ENCODE measurements around the gene TCIRG1.
"Not testable (repeated sequence)": the region's sequence is repeated elsewhere in the genome, so short reads cannot be mapped to it uniquely, and the experiment has no call there.

The TCIRG1 gene, protein sequence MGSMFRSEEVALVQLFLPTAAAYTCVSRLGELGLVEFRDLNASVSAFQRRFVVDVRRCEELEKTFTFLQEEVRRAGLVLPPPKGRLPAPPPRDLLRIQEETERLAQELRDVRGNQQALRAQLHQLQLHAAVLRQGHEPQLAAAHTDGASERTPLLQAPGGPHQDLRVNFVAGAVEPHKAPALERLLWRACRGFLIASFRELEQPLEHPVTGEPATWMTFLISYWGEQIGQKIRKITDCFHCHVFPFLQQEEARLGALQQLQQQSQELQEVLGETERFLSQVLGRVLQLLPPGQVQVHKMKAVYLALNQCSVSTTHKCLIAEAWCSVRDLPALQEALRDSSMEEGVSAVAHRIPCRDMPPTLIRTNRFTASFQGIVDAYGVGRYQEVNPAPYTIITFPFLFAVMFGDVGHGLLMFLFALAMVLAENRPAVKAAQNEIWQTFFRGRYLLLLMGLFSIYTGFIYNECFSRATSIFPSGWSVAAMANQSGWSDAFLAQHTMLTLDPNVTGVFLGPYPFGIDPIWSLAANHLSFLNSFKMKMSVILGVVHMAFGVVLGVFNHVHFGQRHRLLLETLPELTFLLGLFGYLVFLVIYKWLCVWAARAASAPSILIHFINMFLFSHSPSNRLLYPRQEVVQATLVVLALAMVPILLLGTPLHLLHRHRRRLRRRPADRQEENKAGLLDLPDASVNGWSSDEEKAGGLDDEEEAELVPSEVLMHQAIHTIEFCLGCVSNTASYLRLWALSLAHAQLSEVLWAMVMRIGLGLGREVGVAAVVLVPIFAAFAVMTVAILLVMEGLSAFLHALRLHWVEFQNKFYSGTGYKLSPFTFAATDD

DNA sequence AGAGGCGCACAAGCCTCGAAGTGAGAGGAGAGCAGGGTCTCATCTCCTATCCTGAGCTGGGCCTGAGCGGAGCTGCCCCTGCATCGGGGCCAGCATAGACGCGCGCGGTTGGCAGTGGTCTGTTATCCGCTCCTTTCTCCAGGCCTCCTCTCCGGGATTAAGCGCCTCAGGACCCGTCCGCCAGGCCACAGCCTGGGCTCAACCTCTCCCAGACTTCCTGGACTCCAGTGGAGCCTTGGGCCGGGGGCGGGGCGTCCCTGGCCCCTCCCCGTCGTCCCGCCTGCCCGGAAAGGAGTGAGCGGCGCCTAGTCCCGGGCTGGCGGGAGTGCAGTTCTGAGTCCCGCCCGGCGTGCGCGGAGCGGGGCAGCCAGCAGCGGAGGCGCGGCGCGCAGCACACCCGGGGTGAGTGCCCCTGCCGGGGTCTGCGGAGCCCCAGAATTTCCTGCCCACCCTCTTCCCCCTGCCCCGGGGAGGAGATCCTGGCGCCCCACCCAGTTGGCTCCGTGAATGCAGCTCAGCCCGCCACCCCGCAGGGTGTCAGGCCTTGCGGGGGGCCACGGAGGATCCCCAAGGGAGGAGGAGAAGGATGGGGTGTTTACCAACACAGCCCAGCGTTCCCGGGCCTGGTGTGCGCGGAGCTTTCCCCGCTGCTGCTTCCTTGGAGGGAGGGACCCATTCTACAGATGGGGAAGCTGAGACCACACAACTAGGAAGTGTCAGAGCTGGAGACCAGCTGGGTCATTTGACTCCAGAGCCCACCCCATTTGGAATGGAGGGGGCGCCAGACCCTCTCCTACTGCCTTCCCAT is at the start of gene TCIRG1:
TSS of gene TCIRG1 (plus strand) at position 308 of the 808 bp plus-strand sequence. CDS start 2,247 bp downstream, outside the sequence.
- peak; percentile 77 for DNase-seq (ENCODE audit: low read depth)

- not testable (repeated sequence) for DNase-seq (ENCODE audit: low read depth)
Measured at GRCh38 chr11:67990546-67991346, 48.1 kb upstream of the TCIRG1 start.

DNA sequence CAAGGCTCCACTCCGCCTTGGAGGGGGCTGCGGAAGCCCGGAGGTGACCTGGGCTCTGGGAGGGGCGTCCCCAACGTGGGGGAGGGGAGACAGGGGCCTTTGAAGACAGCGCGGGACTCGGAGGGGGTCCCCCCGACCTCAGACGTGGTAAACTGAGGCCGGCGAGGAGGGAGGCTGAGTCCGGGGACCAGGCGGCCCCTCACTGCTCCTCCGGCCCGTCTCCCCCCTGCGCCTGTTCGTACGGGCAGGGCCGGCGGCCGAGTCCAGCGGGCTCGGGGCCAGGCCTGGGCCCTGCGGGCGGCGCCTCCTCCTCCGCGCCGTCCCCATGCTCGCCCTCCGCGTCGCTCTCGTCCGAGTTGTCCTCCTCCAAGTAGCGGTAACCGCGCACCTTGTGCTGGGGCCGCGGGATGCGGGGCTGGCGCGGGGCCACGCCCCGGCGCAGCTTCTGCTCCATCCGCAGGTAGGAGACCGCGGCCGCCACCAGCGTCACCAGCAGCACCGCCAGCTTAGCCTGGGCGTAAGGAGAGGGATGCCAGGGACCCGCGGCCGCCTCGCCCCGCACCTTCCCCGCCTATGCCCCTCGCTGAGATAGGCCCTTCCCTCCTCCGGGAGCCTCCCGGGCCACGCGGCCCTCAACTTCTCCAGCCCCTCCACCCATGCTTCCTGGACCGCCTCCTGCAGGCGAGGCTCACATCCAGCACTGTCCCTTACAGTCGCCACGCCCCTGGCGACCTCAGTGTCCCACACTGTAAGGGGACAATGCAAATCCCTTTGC is 47.3 kb upstream of the TCIRG1 start:
- not testable (repeated sequence) for DNase-seq (ENCODE audit: low read depth)

GRCh38 chr11:67993821-67994220 is 45.0 kb upstream of the TCIRG1 start:
- not testable (repeated sequence) for DNase-seq (ENCODE audit: low read depth)

DNA sequence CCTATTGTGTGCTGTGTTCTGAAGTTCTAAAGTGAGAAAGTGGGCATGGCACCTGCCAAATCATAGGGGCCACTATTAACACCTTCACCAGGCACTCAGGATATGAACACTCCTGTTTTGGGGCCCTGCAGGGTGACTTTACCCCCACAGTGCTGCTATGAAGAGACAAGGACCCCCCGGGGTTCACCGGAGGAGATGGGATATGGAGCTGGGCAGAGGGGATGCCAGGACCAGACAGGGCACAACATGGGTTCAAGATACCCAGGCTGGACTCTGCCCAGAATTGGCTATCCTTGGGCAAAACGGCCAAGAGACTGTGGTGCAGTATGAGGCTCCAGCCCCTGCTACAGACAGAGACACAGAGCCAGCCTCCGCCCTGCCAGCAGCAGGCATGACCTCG is 44.4 kb upstream of the TCIRG1 start:
- not testable (repeated sequence) for DNase-seq (ENCODE audit: low read depth)

DNA sequence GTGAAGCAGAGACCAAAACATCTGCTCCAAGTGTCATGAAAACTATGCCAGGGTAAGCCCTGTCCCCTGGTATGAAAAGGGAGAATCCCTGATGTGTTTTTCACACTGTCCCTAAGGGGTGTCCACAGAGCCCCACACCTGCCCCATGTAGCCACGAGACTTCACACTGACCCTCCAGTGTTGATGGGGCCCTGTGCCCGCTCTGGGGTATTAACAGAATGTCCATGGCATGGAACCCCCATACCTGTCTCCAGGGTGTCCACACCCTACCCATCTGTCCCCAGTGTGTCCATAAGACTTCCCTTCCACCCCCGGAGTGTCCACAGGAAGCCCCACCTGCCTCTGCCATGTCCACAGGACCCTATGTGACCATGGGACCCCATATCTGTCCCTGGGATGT is 43.7 kb upstream of the TCIRG1 start:
- DNase-seq (ENCODE audit: low read depth) = not testable (repeated sequence)

DNA sequence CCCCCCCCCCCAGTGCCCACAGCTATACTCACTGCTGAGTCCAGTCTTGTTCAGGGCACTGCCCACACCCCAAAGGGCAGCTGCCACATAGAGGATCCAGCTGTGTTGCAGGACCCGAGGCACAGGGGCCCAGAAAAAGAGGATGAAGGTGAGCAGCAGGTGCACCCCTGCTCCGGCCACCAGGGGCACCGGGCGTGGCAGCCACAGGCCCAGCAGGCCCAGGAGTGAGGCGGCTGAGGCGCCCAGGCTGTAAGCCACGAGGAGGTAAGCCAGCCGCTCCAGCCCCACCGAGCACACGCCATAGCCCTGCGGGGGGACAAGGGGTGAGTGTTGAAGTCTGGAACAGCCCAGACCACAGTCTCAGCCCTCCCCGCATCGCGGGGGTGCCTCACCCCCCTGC is 43.2 kb upstream of the TCIRG1 start:
- DNase-seq (ENCODE audit: low read depth) = not testable (repeated sequence)

DNA sequence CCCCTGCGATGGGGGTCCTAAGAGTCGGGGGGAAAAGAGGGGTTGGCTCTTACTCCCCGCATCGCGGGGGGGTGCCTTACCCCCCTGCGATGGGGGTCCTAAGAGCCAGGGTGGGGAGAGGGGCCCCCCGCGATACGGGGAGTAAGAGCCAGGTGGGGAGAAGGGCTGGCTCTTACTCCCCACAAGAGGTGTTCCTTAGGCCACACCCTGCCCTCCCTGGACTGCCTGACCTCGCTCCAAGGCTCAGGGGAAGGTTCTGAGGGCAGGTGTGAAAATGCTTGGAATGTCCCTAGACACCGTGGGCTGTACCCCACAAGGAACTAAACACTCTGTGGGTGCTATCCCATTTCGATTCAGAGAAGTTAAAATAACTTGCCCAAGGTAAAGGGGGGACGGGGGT is 42.8 kb upstream of the TCIRG1 start:
- no peak for DNase-seq (ENCODE audit: low read depth)

GRCh38 chr11:67996622-67997474 is 42.0 kb upstream of the TCIRG1 start:
- peak; percentile 68 for DNase-seq (ENCODE audit: low read depth)

- no peak for DNase-seq (ENCODE audit: low read depth)
Measured at GRCh38 chr11:67997475-67997921, 41.3 kb upstream of the TCIRG1 start.

DNA sequence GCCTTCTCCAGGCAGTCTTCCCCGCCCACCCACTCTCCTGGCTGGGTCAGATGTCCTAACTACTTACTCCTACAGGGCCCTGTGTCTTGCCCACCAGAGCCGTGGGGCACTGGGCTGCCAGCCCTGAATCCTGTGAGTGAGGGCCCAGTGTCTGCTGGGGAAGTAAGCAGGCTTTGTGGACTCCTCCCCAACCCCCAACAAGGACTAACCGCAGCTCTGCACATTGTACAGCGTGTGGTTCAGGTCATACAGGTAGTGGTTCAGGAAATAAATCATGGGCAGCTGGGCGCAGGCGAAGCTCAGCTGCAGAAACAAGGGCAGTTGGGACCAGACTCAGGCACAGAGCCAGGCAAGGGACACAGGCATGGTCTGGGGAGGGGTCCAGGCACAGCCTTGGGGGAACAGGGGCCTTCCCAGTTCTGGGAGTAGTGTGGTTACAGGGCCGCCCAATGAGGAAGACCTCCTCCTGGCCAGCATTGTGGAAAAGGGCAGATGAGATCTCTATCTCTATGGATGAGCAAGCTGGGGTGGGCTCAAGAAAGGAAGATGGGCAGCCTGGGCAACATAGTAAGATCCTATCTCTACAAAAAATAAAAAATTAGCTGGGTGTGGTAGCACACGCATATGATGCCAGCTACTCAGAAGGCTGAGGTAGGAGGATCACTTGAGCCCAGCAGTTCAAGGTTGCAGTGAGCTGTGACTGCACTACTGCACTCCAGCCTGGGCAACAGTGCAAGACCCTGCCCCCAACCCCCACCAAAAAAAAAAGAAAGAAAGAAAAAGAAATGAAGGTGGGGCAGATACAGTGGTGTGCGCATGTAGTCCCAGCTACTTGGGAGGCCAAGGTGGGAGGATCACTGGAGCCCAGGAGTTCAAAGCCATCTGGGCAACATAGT is 40.4 kb upstream of the TCIRG1 start:
- no peak for DNase-seq (ENCODE audit: low read depth)

DNA sequence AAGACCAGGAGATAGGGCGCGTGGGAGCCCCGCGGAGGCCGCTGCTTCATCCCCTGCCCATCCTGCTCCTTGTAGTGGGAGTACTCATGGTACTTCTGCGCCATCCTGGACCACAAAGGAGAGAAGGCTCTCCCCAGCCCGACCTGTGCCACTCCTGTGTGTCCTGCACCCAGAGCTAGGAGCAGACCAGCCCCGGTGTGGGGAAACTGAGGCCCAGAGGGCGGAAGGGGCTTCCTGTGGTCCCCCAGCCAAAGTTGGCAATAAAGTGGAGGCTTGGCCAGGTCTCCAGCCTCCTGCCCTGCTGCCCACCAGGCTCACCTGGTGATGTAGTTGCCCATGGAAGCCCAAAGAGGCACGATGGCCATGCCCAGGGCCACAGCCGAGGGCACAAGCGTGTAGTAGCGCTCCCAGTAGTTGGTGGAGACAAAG is 39.6 kb upstream of the TCIRG1 start:
- no peak for DNase-seq (ENCODE audit: low read depth)

DNA sequence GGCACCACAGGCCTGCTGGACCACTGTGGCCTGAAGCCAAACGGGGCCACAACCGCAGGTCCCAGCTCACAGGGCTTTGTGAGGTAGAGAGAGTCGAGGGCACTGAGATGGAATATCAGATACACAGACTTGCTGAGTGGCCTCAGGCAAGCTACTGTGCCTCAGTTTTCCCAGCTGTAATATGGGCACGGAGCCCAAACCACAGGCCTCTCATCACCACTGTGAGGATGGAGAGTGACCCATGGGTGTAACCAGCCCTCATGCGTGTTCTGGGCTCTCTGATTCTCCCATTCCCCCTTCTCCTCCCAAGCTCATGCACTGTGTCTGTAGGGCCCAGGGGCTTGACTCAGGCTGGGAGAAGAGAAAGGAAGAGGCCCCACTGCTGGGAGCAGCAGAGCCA is 39.1 kb upstream of the TCIRG1 start:
- no peak for DNase-seq (ENCODE audit: low read depth)

GRCh38 chr11:68002575-68002937 is 36.3 kb upstream of the TCIRG1 start:
- DNase-seq (ENCODE audit: low read depth) = no peak

DNA sequence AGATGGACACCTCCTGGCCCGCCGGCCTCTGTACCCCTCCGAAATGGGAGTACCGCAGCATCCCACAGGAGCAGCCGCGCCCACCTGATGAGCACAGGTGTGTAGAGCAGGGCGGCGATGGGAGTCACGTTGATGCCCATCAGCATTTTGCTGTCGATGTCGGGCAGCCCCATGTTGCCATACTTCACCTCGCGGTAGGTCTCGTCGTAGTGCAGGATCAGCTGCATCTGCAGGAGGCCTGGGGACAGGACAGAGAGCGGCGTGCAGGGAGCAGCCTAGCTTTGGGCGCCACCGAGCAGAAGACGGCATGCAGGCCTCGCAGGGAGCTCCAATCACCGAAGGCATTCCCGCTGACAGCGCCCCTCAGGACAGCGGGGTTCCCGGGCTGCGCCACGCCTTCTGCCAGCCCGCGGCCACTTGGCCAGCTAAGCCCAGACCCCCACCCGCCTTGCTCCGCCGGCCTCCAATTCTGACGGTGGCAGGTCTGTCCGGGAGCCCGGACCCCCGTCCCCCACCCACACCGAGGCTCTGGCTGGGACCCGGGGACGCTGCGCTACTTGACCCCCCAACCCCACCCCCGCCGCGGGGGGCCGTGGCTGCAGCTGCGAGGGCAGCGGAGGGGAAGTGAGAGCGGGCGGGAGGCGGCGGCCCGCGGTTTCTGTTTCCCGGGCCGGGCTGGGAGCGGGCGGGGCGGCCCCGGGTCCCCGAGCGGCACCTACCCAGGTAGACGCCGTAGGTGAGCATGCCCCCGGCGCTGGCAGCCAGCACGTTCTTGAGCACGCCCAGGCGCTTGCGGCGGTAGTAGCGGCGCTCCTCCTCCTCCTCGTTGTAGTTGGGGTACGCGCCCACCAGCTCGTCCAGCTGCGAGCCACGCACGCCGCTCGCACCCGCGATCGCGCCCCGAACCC is 35.6 kb upstream of the TCIRG1 start:
- DNase-seq (ENCODE audit: low read depth) = no peak

GRCh38 chr11:68003846-68004550 is 34.8 kb upstream of the TCIRG1 start, which contains the start of gene UNC93B1:
Gene UNC93B1 (minus strand): TSS chr11:68004097. CDS start chr11:68004043, 54 bp downstream.
- peak; percentile 61 for DNase-seq (ENCODE audit: low read depth)
